Sigmoid colon (tissue), 7 donors: ENCODE data around the gene PPDPF. TPM values are rescaled to one million over a fixed set of nuclear protein-coding genes. Genes with fewer than 3 reads are reported as not detected.

Experiments used
- DNase-seq: peaks from one replicate; pipeline ENCODE4 v3.0.0-alpha.2; 2019
- H3K27ac ChIP-seq, 4 donors: fragments of 200-600 bp; sonication (generic); one replicate each; pipeline ENCODE4 v1.5.1; 2016 to 2019; ENCODE audit warnings: mild to moderate bottlenecking in 1 of 4
- H3K27me3 ChIP-seq, 3 donors: fragments of 200-600 bp; sonication (generic); one replicate each; pipeline ENCODE4 v1.5.1; 2019; ENCODE audit warnings: mild to moderate bottlenecking in 1 of 3
- H3K36me3 ChIP-seq, 4 donors: fragments of 200-600 bp; sonication (generic); one replicate each; pipeline ENCODE4 v1.5.1; 2016 to 2019
- H3K4me1 ChIP-seq, 4 donors: fragments of 200-600 bp; sonication (generic); one replicate each; pipeline ENCODE4 v1.5.1; 2017 to 2019
- H3K4me3 ChIP-seq, 4 donors: fragments of 200-600 bp; sonication (generic); one replicate each; pipeline ENCODE4 v1.5.1; 2017 to 2019; ENCODE audit warnings: mild to moderate bottlenecking in 2 of 4, moderate library complexity in 1 of 4
- H3K9me3 ChIP-seq, 4 donors: fragments of 200-600 bp in 3 of 4; sonication (generic) in 3 of 4; one replicate each; pipeline versions ENCODE4 v1.5.1 to v1.6.1; 2013 to 2019
- CTCF ChIP-seq, 4 experiments: fragments of 450-650 bp in 3 of 4; fragments of 200-600 bp in 1 of 4; IDR thresholded peaks; one replicate each; pipeline ENCODE4 v1.5.1; 2016 to 2019; ENCODE audit warnings: antibody characterized with exemption in 4 of 4, mild to moderate bottlenecking in 3 of 4, moderate library complexity in 2 of 4
- EP300 ChIP-seq, 4 donors: sonication (generic); formaldehyde crosslinking; IDR thresholded peaks; one replicate each; pipeline ENCODE4 v1.6.1; 2017; ENCODE audit warnings: antibody characterized with exemption in 4 of 4
- POLR2A ChIP-seq, 2 donors: fragments of 450-650 bp; IDR thresholded peaks; one replicate each; pipeline ENCODE4 v1.6.1; 2016; ENCODE audit warnings: antibody characterized with exemption in 2 of 2, mild to moderate bottlenecking in 2 of 2, moderate library complexity in 2 of 2
- POLR2AphosphoS5 ChIP-seq, 4 donors: sonication (generic); formaldehyde crosslinking; IDR thresholded peaks; one replicate each; pipeline ENCODE4 v1.6.1; 2017; ENCODE audit warnings: antibody characterized with exemption in 4 of 4
- WGBS, 2 donors: extraction: QIAGEN DNeasy Blood & Tissue Kit; methylation state at CpG; one replicate each; pipeline ENCODE4 v1.1.7; 2013; 5-methylcytosine and 5-hydroxymethylcytosine counted together
- intact Hi-C: fragments of 100-400 bp; cut with DNase I; formaldehyde crosslinking; loops from one replicate; pipeline ENCODE4 v1.15.1; 2023
- polyA plus RNA-seq, 3 donors: library from polyadenylated mRNA; stranded (reverse); fragments of 200-250 nt; gene quantifications; one replicate each; pipeline ENCODE4 v1.2.3, GENCODE V29; 2013
- total RNA-seq, 4 donors: library from RNA; depleted of rRNA; stranded (reverse); fragments of >200 nt; gene quantifications; one replicate each; pipeline ENCODE4 v1.1.0, GENCODE V29; 2016
- donor health status: healthy with polysubstance abuse.
- donor health status: Bipolar disorder and iron deficiency.
- donor health status: healthy.

Gene PPDPF
- total and polyA plus RNA-seq, 7 donors: 82.8 to 1,688 (median 244) TPM

GRCh38 chr20:63538204-63539091 is 17.9 kb downstream of the PPDPF start:
- Histone ChIP-seq H3K36me3 (no peaks in the 10 kb centered on the region), H3K27ac (peak overlapping the region in 2 of 4 donors; percentile 20 to 29), H3K27me3 (peaks cover 13 to 41% (median 36%) of the 10 kb centered on the region in 3 donors), H3K4me1 (peaks cover 0 to 11% (median 9%) of the 10 kb centered on the region in 4 donors), H3K4me3 (peak overlapping the region in 3 of 4 donors; percentile 20 to 34 (median 26)), H3K9me3 (no peaks in the 10 kb centered on the region)
- DNase-seq: no peak
- intact Hi-C loops: loop anchor here (1.0 to 2.0 kb wide), 3 partner anchors 35 to 436 kb away; no protein-coding TSS in a partner anchor
- 8 to 39% methylated on average over 27 of the region's 27 CpGs for WGBS, 2 donors
- no peak for TF ChIP-seq POLR2AphosphoS5 (IDR thresholded peaks at IDR 0.05)
- no peak for TF ChIP-seq POLR2A (IDR thresholded peaks at IDR 0.05)
- no peak for TF ChIP-seq EP300 (IDR thresholded peaks at IDR 0.05)
- TF ChIP-seq CTCF (IDR thresholded peaks at IDR 0.05): no peak

- H3K27ac ChIP-seq: no peak overlapping the region
- no peaks in the 10 kb centered on the region for H3K36me3 ChIP-seq
- peaks cover 0 to 11% (median 9%) of the 10 kb centered on the region in 4 donors for H3K4me1 ChIP-seq
- DNase-seq: no peak
- no peaks in the 10 kb centered on the region for H3K9me3 ChIP-seq
- H3K27me3 ChIP-seq: peaks cover 13 to 37% (median 30%) of the 10 kb centered on the region in 3 donors
- no peak overlapping the region for H3K4me3 ChIP-seq
- TF ChIP-seq POLR2AphosphoS5 (IDR thresholded peaks at IDR 0.05) (no peak), CTCF (IDR thresholded peaks at IDR 0.05) (no peak), EP300 (IDR thresholded peaks at IDR 0.05) (no peak), POLR2A (IDR thresholded peaks at IDR 0.05) (no peak)
- intact Hi-C loops: loop anchor here (2.0 kb wide), 1 partner anchor 436 kb away; no protein-coding TSS in a partner anchor
- WGBS, 2 donors: 18 to 59% methylated on average over 12 of the region's 12 CpGs
These were observed 18.5 kb downstream of the PPDPF start for GRCh38 chr20:63539092-63539430.

GRCh38 chr20:63539441-63540370 is 19.1 kb downstream of the PPDPF start:
- Histone ChIP-seq H3K27me3 (peaks cover 7 to 37% (median 23%) of the 10 kb centered on the region in 3 donors), H3K27ac (no peak overlapping the region), H3K9me3 (no peaks in the 10 kb centered on the region), H3K4me1 (peaks cover 0 to 11% (median 9%) of the 10 kb centered on the region in 4 donors), H3K4me3 (no peak overlapping the region), H3K36me3 (no peaks in the 10 kb centered on the region)
- intact Hi-C loops: loop anchor here (2.0 kb wide), 1 partner anchor 435 kb away; no protein-coding TSS in a partner anchor
- TF ChIP-seq EP300 (IDR thresholded peaks at IDR 0.05) (no peak), CTCF (IDR thresholded peaks at IDR 0.05) (no peak), POLR2A (IDR thresholded peaks at IDR 0.05) (no peak), POLR2AphosphoS5 (IDR thresholded peaks at IDR 0.05) (no peak)
- WGBS, 2 donors: 86 to 90% methylated on average over 29 of the region's 29 CpGs
- DNase-seq: no peak

- H3K27ac ChIP-seq: no peak overlapping the region
- no peaks in the 10 kb centered on the region for H3K36me3 ChIP-seq
- 82 to 87% methylated on average over 49 of the region's 49 CpGs for WGBS, 2 donors
- no peaks in the 10 kb centered on the region for H3K9me3 ChIP-seq
- no peak overlapping the region for H3K4me3 ChIP-seq
- no peak for DNase-seq
- peaks cover 0 to 11% (median 9%) of the 10 kb centered on the region in 4 donors for H3K4me1 ChIP-seq
- TF ChIP-seq POLR2A (IDR thresholded peaks at IDR 0.05) (no peak), EP300 (IDR thresholded peaks at IDR 0.05) (no peak), CTCF (IDR thresholded peaks at IDR 0.05) (no peak), POLR2AphosphoS5 (IDR thresholded peaks at IDR 0.05) (no peak)
- intact Hi-C loops: no loop called here
- peaks cover 2 to 30% (median 15%) of the 10 kb centered on the region in 3 donors for H3K27me3 ChIP-seq
These were observed 20.0 kb downstream of the PPDPF start for GRCh38 chr20:63540417-63541186.
